ENCODE measurements around the gene PNKP.

Gene PNKP

DNA sequence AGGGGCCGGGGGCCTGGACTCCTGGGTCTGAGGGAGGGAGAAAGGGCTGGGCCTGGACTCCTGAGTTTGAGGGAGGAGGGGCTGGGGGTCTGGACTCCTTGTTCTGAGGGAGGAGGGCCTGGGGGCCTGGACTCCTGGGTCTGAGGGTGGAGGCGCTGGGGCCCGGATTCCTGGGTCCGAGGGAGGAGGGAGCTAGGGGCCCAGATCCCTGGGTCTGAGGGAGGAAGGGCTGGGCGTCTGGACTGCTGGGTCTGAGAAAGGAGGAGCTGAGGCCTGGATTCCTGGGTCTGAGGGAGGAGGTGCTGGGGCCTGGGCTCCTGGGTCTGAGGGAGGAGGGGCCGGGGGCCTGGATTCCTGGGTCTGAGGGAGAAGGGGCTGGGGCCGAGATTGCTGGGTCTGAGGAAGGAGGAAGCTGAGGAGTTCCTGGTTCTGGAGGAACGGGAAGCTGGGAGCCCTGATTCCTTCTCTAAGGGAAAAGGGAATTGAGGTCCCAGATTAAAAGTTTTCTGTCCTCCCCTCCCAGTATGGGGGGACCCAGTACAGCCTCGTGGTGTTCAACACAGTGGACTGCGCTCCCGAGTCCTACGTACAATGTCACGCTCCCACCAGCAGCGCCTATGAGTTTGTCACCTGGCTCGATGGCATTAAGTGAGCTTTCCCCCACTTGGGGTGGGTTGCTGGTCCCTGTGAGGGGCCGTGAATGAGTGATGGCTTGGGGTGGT lies 48.6 kb downstream of the PNKP start:
- TF ChIP-seq, protein P1, sequence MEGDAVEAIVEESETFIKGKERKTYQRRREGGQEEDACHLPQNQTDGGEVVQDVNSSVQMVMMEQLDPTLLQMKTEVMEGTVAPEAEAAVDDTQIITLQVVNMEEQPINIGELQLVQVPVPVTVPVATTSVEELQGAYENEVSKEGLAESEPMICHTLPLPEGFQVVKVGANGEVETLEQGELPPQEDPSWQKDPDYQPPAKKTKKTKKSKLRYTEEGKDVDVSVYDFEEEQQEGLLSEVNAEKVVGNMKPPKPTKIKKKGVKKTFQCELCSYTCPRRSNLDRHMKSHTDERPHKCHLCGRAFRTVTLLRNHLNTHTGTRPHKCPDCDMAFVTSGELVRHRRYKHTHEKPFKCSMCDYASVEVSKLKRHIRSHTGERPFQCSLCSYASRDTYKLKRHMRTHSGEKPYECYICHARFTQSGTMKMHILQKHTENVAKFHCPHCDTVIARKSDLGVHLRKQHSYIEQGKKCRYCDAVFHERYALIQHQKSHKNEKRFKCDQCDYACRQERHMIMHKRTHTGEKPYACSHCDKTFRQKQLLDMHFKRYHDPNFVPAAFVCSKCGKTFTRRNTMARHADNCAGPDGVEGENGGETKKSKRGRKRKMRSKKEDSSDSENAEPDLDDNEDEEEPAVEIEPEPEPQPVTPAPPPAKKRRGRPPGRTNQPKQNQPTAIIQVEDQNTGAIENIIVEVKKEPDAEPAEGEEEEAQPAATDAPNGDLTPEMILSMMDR (conservative IDR thresholded peaks at IDR 0.05) = no peak
- peak overlapping the region; percentile 86 for H3K27ac ChIP-seq

DNA sequence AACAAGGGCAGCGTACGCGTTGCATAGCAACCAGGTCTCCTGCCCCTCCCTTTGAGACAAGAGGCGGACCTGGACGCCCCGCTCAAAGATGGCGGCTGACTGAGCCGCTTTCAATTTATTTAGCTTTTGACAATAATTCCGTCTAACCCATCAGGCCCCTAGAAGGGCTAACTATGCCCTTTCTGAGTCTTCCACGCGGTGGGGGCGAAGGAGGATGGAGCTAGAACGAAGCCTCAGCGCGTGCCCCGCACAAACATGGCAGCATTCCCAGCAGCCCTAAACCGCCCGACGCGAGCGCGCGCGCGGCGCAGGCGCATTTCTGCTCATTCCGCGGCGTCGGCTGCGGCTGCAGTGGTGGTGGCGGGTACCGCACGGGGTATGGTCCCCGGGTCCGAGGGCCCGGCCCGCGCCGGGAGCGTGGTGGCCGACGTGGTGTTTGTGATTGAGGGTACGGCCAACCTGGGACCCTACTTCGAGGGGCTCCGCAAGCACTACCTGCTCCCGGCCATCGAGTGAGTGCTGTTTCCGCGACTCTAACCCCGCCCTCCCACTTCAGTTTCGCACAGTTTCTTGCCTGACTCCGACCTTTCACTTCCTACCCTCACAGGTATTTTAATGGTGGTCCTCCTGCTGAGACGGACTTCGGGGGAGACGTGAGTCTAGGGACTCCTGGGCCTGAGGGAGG lies 49.3 kb downstream of the PNKP start, which contains the start of gene MED25:
TSS of gene MED25 (plus strand) at position 326 of the 685 bp plus-strand sequence. CDS start at position 379, 53 bp downstream.
- TF ChIP-seq, protein P1 (conservative IDR thresholded peaks at IDR 0.05) = peak; percentile 38

DNA sequence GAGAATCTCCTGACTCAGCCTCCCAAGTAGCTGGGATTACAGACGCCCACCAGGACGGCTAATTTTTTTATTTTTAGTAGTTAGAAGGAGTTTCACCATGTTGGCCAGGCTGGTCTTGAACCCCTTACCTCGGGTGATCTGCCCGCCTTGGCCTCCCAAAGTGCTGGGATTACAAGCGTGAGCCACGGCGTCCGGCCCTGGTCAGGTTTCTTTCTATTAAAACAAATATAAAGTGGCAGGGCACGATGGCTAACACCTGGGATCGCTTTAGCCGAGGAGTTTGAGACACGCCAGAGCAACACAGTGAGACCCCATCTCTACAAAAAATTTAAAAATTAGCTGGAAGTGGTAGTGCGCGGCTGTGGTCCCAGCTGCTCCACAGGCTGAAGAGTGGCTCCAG lies 50.8 kb downstream of the PNKP start:
- H3K27ac ChIP-seq = peak overlapping the region; percentile 86
- TF ChIP-seq, protein P1 (conservative IDR thresholded peaks at IDR 0.05) = no peak

More for the DNA sequence above, 49.3 kb downstream of the PNKP start, which contains the start of gene MED25:
- peak within 1 kb of the TSS; percentile 86 for H3K27ac ChIP-seq

DNA sequence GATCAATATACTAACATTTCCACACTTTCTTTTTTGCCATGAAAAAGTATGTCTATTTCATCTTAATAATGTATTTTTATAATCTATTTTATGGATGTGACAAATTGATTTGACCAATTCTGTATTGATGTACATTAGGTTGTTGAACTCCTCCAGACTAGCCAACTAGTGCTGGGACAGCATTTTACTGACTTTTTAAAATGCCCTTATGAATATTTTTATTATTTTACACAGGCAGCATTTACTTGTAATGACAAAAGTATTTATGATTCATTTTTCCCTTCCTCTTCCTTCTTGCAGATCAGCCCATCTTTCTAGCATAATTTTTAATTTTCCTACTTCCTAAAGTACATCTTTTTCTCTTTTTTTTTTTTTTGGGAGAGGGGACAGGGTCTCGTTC lies 53.4 kb downstream of the PNKP start:
- TF ChIP-seq, protein P1 (conservative IDR thresholded peaks at IDR 0.05) = no peak
- H3K27ac ChIP-seq = peak overlapping the region; percentile 84

DNA sequence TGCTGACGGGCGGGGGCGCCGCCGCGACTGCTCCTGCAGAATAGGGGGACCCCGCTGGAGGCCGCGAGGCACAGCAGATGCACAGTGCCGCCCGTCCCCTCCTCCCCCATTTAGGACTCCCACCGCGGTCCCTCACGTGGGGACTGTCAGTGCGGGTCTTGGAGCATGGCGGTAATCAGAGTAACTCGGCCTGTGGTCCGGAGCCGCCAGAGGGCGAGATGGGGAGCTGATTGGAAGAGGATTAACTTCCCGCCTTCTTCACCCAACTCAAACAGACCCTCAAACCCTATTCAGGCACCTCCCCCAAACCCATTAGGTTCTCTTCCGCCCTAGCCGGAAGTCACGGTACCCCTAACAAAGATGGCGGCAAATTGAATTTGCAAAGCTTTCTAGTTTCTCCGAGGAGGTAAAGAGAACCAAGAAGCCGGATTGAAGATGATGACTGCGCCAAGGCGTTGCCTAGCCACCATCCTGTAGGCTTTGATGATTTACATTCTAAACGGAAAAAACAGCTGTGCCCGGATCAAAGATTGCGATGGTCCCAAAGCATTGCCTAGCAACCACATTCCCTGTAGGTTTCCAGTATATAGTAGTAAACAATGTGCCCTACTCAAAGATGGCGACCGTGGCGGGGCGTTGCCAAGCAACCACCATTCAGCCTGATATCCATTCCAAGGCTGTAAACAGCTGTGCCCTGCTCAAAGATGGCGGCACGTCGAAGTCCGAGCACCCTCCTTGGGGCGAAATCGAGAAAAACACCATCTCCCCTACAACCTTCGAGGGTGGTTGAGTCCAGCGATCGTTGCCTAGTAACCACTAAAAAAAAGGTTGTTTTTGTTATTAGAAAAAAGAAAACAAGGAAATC lies 54.1 kb downstream of the PNKP start, which contains the start of gene FUZ:
TSS of gene FUZ (minus strand) at position 296 of the 865 bp plus-strand sequence. CDS start at position 110, 186 bp downstream.
- peak within 1 kb of the TSS; percentile 84 for H3K27ac ChIP-seq
- TF ChIP-seq, protein P1 (conservative IDR thresholded peaks at IDR 0.05) = no peak

DNA sequence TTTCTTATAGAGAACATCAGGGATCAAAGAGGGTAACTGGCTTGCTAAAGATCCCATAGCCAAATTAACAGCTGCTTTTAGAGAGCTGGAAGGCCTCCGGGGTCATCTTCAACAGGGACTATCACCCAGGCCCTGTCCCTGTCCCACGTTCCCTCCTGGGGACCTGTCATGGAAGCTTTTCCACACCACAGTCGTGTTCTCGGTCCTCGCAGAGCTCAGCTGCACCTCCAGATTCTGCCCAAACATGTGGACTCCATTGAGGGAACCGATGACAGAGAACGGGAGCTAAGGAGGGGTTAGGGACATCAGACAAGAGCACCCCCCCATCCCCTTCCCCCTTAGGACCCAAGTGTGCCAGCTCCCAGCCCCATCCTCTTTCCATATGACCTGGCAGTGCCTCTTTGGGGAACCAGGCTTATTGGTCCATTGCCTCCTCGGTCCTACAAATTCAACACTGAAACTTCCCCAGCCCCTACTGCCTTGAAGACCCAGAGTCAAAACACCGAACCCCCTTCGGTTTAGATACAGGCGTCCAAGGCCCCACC lies 54.9 kb downstream of the PNKP start:
- TF ChIP-seq, protein P1 (conservative IDR thresholded peaks at IDR 0.05) = no peak
- H3K27ac ChIP-seq = peak overlapping the region; percentile 84

Measured in VCaP (cell line).